NCI-H82 treated with DMSO at 0.1 percent for 48 hours (cell line): ENCODE results near the gene ARHGAP22.

Experiments
- DNase-seq: peaks from one replicate; lab custom pipeline; 2025; ENCODE audit not compliant: unreplicated experiment; lab: John Stamatoyannopoulos, UW

Gene ARHGAP22

DNA sequence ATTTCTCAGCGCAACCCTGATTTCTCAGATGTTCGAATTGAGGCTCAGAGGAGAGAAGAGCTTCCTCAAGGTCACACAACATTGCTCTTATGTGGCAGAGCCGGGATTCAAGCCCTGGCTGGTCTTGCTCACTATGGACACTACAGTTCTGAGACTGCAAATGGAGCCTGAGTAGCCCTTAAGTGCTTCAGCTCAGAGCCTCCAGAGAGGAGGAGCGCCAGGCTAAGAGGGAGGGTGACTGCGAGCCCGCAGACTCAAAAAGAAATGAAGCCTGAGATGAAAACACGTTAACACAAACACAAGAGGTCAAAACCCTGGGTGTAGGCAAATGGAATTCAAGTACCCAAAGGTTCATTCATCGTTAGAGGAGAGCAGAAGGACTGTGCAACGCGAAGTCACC, 13.9 kb downstream of the ARHGAP22 start:
- DNase-seq: no peak

DNA sequence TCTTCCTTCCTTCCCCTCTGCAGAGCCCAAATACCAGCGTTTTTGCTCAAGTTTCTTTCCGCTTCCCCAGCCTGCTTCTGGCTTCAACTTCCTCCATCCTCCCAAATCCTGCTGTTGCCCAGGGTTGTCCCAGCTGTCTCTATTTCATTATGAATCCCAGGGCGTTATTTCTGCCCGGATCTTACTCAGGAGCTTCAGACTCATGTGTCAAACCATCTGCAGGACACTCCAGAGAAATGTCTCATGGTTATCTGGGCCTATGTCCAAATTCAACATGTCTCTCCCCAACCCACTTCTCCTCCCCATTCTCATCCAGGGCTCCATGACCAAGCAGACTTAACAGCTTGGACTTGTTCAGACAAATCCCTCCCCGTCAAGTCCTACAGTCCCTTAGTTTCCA, 15.6 kb downstream of the ARHGAP22 start:
- DNase-seq: no peak

DNA sequence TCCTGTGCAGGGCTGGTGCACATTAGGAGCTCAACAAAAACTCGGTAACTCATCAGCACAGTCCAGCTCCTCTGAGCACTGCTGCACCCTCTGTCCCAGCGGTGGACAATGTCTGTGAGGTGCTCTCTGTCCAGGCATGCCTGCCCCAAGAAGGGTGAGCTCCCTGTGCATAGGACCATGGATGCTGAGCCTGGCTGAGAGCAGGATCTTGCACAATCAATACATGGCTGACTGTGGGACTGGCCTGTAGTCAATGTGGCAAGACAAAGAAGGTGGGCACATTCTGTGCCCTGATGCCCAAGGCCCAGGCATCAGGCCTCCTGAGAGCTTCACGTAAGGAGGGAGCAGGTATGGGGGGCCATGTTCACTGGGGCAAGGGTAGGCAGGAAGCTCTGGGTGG, 17.1 kb downstream of the ARHGAP22 start:
- no peak for DNase-seq

DNA sequence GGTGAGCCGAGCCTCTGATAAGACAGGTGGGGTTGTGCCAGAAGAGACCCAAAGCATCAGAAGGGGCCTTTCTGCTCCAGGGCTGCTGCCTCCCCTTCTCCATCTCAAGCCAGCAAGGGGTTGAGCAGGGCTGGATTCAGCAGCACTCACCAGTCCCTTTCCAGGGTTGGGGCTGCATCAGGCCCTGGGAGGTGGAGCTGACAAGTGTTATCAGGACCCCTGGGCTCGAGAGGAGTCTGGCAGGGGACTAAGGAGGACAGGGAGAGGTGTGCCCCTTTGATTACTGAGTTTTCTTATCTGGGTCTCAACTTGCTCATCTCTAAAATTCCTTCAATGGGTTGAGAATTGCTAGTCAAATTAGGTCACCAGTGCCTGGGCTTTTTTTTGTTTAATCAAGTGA, 17.8 kb downstream of the ARHGAP22 start:
- no peak for DNase-seq

DNA sequence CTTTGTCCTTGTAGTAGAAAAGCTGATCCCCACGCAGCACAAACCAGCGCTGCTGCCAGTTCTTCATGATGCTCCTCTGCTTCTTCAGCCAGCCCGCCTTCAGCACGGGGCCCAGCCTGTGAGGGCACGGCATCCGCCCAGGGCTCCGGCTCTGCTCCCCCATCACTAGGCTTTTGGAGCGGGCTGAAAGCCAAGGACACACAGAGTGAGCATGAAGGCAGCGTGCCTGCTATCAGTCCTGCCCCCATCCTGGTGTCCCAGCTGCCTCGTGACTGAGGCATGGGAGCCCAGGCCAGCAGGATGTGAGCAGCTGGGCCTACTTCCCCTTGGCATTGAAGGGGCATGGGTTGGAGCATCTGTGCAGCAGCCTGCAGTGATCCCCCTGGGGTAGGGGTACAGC, 21.9 kb downstream of the ARHGAP22 start:
- no peak for DNase-seq

DNA sequence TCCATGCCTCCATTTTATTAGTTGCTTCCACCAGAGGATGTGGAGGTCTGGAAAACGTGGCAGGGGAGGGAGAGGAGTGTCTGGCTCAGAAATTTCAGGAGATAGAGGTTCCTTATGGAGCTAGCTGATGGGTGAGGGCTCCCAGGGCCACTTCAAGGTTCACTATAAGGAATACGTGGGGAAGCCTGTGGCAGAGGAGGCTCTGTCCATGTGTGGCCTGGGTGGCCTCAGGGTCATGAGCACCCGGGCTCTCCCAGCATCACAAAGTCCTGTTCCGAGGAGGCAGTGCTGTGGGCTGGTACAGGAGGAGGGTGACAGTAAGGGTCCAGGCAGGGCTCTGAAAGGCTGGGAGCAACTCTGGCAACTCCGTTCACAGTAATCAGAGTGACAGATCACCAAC, 24.6 kb downstream of the ARHGAP22 start:
- no peak for DNase-seq

DNA sequence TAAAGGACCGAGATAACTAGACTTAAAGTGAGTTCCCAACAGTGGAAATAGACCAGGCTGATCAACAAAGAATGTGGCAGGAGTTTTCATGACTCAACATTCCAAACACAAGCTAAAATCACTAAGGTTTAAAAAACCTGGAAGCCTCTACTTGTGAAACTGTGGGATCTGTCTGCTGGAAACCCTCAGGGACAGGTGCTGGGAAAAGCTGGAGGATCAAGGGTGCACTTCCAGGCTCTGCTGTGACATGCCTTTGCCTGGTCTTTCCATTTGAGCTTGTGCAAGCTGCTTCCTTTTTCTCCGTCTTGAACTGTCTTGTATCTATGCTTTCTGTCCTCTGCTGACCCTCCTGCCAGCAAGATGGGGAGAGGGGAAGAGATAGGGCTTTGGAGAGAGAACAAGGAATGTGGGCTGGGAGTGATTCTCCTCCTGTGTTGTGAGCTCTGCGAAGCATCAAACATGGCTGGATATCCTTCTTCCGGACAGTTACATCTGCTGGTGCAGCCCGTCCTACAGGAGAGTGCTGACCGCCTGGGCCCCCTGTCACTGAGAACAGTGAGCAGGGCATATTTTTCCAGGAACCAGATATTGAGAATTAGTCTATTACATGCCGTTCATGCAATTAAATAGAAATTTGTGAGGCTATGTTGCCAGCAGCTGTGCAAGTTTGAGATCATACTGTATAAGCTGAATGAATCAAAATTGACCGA, 25.5 kb downstream of the ARHGAP22 start:
- DNase-seq: no peak

DNA sequence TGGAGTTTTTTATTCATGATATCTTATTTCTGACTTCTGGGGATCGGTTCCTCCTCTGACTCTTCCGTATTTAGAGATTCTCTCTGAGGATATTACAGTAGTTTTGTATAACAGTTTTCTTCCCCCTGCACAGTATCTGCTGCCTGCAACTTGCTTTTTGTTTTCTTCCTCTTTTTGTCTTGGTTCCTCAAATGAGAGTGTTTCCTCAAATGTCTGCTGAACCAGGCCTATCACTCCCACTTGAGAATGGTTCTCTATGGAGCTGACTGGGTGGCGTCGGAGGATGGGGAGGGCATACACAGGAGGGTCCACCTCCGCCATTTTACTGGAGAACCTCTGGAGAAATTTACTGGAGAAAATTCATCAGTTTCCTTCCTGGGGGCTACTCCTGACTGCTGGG, 27.7 kb downstream of the ARHGAP22 start:
- no peak for DNase-seq

DNA sequence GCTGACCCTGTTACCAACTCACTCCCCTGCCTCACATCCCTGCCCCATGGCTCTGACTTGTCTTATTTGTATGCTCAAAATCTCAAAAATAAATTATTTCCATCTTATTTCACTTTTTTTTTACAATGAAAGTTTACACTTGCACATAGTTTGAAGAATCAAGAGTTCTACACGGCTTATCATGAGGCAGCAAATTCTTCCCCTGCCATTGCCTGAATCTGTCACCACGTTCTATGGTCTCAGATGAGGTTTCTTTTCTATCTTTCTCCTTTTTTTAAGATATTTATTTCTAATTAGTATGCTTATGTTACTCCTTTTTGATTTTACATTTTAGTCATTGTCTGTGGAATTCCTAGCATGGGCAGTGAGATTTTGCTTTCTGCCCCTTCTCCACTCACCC, 28.4 kb downstream of the ARHGAP22 start:
- DNase-seq: no peak

DNA sequence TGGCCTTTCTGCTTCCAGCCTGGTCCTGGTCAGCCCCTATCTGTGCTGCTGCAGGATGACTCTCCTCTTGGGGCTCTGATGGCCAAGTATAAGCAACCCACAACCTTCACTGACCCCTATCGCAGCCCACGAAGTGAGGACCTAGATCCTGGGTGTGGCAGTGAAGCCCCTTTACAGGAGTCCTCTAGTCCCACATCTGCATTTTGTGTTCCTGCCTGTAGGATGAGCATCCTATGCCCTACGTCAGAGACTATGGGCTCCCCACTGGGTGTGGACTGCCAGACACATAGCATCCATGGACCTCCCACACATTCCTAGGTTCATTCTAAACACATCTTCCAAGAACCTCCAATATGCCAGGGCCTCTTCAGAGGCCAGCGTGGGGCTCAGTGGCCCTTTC, 29.0 kb downstream of the ARHGAP22 start:
- DNase-seq: no peak

DNA sequence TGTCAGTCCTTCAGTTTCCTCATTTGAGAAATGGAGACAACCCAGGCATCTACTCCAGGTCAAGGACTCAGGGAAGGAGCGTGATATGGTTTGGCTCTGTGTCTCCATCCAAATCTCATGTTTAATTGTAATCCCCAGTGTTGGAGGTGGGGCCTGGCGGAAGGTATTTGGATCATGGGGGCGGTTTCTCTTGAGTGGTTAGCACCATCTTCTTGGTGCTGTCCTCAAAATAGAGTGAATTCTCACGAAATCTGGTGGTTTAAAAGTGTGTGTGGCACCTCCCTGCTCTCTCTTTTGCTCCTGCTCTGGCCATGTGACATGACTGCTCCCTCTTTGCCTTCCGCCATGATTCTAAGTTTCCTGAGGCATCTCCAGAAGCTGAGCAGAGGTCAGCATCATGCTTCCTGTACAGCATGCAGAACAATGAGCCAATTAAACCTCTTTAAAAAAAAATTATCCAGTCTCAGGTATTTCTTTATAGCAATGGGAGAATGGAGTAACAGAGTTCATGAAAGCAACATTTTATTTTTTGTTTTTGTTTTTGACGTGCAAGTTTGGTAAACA, 30.0 kb downstream of the ARHGAP22 start:
- no peak for DNase-seq

DNA sequence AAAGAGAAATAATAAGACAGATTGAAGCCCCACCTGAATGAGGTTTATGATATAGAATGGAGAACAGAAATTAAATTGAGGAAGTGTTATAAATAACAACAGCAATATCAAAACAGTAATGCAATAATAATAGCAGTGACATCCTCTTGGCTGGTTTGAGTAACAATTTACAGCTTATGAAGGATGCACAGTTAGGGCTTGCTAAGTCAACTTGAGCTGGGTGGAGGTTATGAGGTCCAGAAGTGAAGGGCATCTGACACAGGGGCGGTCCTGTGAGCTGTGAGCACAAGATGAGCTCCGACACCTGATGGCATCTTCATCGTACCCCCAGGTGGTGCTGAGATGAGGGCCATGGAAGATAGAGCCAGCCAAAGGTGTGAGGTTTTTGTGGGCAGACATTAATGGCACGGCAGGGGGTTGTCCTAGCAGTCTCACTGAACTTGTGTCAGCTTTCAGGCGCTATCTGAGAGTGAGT, 30.5 kb downstream of the ARHGAP22 start:
- no peak for DNase-seq

DNA sequence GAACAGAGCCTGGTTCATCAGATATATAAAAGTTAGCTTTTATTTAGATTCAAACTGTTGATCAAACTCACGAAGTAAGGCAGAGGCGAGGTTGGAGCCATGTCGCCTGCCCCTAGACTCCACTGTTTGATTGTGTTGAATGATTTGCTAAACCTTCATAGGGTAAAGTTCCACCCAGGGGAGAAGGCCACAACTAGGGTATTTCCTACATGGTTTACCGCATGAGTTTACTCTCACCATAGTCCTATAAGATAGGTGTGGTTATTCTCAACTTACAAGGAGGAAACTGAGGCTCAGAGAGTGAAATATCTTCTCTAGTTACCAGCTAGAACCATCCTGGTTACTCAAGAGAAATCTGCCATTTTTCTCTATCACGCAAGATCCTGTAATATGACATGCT, 31.8 kb downstream of the ARHGAP22 start:
- no peak for DNase-seq

DNA sequence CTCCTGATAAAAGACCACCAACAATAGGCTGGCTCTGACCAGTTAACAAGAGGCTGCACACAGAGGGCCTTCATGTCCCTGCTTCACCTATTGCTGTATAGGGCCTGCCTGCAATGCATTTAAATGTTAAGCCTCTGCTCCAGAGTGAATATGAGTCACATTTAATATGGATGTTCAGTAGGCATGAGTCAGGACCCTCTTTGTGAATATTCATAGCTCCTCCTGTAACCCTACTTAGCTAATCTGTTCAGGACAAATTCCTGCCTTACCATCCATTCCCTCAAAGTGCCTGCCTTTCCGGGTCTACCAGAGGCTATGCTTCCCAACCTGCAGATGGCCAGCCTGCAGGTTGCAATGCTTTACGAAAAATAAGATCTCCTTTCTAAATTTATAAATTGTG, 32.5 kb downstream of the ARHGAP22 start:
- no peak for DNase-seq

DNA sequence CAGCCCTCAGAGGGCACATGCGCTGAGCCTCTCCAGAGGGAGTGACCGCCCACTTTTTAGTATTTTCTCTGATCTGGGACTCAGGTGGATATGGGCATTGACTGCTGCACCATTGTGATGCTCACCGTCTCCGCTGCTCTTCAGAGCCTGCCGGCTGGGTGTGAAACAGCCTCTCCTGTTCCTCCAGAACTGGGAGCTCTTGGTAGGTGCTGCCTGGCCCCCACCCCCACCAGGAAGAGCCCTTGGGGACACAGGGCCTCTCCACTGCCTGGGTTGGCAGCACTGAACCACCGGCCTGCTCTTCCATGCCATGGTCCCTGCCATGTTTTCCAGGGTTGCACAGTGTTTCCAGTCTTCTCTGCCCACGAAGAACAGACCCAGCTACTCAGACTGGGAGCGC, 36.3 kb downstream of the ARHGAP22 start:
- DNase-seq: no peak

DNA sequence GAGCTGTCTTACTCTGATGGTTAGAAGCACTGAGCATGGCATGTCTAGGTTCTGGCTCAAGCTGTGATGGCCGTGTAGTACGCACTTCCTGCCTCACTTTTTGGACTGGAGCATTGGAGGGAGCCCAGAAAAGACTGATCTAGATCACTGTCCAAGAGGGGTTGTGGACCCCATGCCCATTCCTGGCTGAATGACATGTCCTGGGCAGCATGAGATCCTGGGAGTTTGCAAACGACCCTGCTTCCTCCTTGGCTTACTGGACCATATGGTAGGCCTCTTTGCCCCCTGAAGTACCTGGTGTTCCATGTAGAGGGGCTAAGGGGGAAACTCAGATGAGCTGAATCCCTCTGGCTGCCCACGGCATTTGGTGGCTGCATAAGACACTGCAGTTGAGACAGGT, 36.7 kb downstream of the ARHGAP22 start:
- DNase-seq: no peak

DNA sequence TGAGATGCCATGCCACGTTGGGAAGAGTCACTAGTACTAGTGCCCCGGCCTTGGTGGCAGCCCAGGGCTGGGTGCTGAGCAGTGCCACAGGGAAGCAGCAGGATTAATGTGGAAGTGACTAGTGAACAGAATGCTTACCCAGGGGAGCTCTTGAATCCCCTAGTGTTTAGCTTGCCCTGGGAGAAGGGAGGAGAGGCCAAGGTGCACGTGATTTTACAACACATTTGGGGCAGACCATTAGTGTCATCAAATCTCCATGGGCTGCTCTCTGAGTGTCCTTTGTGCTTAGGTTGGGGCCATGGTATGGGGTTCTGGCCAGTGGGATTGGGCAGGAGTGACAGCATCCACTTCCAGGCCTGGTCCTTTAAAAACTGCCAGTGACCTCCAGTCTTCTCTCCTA, 37.5 kb downstream of the ARHGAP22 start:
- no peak for DNase-seq

DNA sequence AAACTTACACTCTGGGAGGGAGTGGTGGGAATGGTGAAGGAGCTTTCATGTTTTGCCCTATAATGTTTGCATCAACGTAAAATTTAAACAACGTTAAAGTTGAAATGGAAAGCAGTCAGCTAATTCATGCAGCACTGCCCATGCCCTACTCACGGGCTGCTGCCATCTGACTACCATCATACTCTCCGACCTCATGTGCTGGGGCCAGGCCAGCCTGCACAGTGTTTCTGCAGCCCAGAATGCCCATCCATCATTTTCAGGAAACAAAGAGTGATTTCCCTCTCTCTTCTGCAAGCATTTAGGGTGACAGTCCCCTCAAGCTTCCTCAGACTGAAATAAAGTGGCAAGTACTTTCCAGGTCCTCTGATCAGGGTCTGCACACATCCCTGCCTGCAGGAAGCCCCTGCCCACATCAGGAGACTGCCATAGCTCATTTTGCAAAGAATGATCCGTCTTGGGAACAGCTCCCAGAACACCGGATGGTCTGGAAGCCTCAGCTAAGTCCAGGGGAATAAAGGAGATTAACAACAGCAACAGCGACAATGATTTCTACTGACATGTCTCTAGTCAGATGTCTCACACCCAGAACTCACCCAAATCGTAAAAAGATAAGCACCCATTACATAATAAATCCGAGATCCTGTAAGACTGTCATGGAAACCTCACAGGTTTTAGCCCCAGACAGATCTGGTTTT, 40.3 kb downstream of the ARHGAP22 start:
- DNase-seq: no peak

DNA sequence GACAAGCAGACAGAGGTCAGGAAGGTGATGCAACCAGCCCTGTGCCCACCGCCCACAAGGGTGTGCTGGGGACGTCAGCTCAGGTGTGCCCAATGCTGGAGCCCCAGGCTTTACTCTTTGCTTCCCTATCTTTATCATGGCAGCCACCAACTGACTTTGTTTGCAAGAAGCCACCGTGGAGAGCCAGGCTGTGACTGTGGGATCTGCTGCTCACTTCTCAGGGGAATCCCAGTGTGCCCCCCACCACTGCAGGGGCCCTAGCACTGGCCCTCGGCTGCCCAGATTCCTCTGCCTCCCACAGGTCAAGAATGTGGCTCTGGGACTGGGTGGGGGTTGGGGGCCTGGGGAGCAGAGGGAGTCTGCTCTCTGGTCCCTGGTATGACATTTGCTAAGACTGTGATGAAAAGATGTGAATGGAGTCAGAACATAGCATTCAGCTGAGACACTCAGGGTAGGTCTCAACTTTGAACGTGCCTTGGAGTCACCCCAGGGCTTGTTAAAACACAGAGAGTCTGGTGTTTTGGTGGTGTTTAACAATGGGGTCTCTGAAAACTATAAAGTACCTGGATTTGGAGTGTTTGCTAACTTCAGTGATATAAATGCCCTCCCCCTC, 47.3 kb downstream of the ARHGAP22 start:
- no peak for DNase-seq

DNA sequence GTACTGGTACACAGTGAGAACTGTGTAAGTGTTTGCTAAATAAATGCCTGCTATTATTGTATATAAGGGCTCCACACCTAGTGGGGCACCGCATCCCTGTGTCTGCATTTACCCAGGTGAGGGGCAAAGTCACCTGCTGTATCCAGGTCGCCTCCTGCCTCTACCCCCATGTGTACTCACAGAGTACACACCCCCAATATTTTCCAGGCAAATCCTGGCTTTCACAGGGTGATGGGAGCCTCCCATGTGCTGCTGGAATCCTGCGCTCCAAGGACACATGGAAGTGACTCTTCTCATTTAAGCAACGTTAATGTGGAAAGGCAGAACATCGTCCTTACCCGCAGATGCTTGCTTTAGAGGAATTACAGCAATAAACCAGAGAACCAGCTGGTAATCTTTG, 48.2 kb downstream of the ARHGAP22 start:
- DNase-seq: no peak

DNA sequence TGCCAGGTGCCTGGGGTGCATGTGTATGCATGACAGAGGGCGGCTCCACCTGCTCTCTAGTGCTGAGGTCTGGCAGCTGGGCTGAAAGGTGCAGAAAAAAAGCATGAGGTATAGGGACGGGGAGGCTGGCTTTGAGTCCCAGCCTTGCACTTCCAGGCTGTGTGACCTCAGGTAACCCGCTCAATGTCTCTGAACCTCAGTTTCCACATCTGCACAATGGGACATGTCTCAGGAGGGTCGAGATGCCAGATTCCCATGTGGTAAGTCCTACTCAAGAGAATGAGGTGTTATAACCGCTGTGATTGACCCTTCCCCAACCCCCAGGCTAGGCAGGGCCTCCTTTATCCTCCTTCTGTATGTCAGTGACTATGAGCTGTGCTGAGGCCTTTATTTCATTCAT, 48.8 kb downstream of the ARHGAP22 start:
- no peak for DNase-seq
